ENCODE data around the gene ZDHHC8.

ZDHHC8 gene

DNA sequence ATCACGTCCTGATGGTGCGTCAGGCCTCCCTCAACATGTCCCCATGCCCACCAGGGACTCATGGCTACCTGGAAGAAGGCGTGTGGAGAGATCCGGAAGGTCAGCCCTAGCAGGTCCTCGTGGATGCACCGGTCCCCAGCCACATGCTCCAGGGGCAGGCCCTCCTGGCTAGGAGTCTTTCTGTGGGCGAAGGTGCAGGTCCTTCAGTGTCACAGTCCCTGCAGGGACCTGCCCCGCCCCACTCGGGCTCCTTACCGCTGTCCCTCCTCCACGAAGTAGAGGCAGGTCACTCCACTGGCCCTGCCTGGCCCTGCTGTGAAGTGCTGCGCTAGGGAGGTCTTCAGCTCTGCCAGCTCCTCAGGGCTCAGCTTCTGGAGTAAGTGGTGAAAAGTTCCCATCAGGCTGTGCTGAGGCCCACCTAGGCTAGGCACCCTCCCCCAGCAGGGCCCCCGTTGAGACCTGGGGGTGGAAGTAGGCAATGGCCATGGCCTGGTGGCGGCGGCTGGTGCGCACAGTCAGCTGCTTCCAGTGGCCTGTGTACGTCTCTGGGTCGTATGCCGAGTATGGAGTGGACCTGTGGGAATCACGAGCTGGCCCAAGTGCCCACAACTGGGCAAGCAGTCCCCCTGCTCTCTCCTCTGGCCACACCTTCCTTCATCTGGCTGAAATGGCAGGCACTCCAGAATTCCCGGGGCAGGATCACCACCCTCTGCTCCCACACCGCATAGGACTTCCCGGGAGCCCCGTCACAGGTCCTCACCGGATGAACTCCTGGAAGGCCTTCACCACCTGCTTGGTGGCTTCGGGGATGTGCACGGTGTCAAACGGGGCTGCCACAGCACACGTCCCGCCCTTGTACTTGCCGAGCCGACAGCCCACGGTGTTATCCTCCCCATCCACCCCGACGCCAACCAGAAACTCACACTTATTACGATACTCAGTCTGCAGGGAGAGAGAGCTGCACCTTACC is 16.8 kb upstream of the ZDHHC8 start:
- H3K79me2 ChIP-seq (ENCODE audit: insufficient read depth, low read length): peaks cover 65% of the 10 kb centered on the region
- peak overlapping the region; percentile 97 for H3K9ac ChIP-seq (ENCODE audit: low read depth, low read length)
- H3K4me2 ChIP-seq (ENCODE audit: insufficient read depth, low read length): peak overlapping the region; percentile 89; the same call in 1 of the 2 replicates
- H3K9me3 ChIP-seq (ENCODE audit: insufficient read depth, low read length, severe bottlenecking): no peaks in the 10 kb centered on the region
- peaks cover 87% of the 10 kb centered on the region for H3K36me3 ChIP-seq (ENCODE audit: insufficient read depth, low read length)
- DNase-seq (no peak), ATAC-seq (ENCODE audit: insufficient read depth, low read depth) (no peak)
- peaks cover 76% of the 10 kb centered on the region for H4K20me1 ChIP-seq (ENCODE audit: insufficient read depth, low read length)
- H3K27ac ChIP-seq (ENCODE audit: low read length): peak overlapping the region; percentile 20; the same call in 1 of the 2 replicates
- no peaks in the 10 kb centered on the region for H3K27me3 ChIP-seq (ENCODE audit: insufficient read depth, low read length, poor library complexity)
- TF ChIP-seq, protein P1, sequence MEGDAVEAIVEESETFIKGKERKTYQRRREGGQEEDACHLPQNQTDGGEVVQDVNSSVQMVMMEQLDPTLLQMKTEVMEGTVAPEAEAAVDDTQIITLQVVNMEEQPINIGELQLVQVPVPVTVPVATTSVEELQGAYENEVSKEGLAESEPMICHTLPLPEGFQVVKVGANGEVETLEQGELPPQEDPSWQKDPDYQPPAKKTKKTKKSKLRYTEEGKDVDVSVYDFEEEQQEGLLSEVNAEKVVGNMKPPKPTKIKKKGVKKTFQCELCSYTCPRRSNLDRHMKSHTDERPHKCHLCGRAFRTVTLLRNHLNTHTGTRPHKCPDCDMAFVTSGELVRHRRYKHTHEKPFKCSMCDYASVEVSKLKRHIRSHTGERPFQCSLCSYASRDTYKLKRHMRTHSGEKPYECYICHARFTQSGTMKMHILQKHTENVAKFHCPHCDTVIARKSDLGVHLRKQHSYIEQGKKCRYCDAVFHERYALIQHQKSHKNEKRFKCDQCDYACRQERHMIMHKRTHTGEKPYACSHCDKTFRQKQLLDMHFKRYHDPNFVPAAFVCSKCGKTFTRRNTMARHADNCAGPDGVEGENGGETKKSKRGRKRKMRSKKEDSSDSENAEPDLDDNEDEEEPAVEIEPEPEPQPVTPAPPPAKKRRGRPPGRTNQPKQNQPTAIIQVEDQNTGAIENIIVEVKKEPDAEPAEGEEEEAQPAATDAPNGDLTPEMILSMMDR (IDR thresholded peaks at IDR 0.05; ENCODE audit: borderline replicate concordance, extremely low read depth, low read length, poor library complexity, severe bottlenecking): no peak
- TF ChIP-seq EZH2 (IDR thresholded peaks at IDR 0.05; ENCODE audit: borderline replicate concordance, low read depth, low read length, severe bottlenecking): no peak
- H3K4me3 ChIP-seq (ENCODE audit: low read depth in 1 of 2, low read length in 2 of 2): peak overlapping the region in 1 of 2 experiments; percentile 100; a peak in 1 of 4 replicates
- H2AFZ ChIP-seq (ENCODE audit: low read depth, low read length): no peak overlapping the region
- peaks cover 62% of the 10 kb centered on the region for H3K4me1 ChIP-seq (ENCODE audit: insufficient read depth, low read length)

DNA sequence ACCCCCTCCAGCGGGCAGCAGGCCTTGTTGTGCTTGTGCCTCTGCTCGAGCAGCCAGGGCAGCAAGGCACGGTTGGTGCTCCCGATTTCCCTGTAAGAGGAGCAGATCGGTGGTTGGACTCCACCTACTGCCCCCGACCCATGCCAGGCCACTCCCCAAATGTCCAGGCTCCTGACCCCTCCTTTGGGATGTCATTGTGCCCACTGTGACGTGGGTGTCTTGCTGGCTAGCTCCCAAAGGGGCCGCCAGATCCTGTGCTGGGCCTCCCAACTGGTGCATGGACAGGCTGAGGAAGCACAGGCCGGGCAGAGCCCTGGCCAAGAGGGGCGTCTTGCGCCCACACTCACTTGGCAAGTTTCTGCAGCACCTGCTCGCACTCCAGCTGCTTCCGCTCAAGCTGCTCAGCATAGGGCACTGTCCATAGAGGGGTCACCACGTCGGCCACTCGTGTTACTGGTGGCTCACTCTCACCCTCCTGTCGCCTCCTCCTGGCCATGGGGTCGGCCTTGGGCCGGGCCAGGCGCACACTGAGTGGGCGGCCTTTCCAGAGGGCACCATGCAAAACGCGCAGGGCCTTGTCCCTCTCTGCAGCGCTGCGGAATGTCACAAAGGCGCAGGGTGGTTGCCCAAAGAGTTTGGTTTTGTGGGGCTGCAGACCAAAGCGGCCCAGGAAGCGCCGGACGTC is 15.8 kb upstream of the ZDHHC8 start, which contains the start of gene RANBP1:
RANBP1 (plus strand) TSS at position 414 of the 685 bp plus-strand sequence; CDS start at position 495, 81 bp downstream.
- Histone ChIP-seq H3K4me2 (ENCODE audit: insufficient read depth, low read length) (peak within 1 kb of the TSS; percentile 89), H3K4me3 (ENCODE audit: low read depth in 1 of 2, low read length in 2 of 2) (peak within 1 kb of the TSS; percentile 94 to 100), H3K36me3 (ENCODE audit: insufficient read depth, low read length) (peaks cover 87% of the 10 kb centered on the region), H4K20me1 (ENCODE audit: insufficient read depth, low read length) (peaks cover 77% of the 10 kb centered on the region), H2AFZ (ENCODE audit: low read depth, low read length) (peak within 1 kb of the TSS; percentile 87), H3K9me3 (ENCODE audit: insufficient read depth, low read length, severe bottlenecking) (no peaks in the 10 kb centered on the region), H3K4me1 (ENCODE audit: insufficient read depth, low read length) (peaks cover 68% of the 10 kb centered on the region), H3K9ac (ENCODE audit: low read depth, low read length) (peak within 1 kb of the TSS; percentile 97), H3K27ac (ENCODE audit: low read length) (peak within 1 kb of the TSS; percentile 95), H3K27me3 (ENCODE audit: insufficient read depth, low read length, poor library complexity) (no peaks in the 10 kb centered on the region), H3K79me2 (ENCODE audit: insufficient read depth, low read length) (peaks cover 76% of the 10 kb centered on the region)
- ATAC-seq (ENCODE audit: insufficient read depth, low read depth): no peak
- DNase-seq: no peak
- no peak for TF ChIP-seq EZH2 (IDR thresholded peaks at IDR 0.05; ENCODE audit: borderline replicate concordance, low read depth, low read length, severe bottlenecking)
- TF ChIP-seq, protein P1 (IDR thresholded peaks at IDR 0.05; ENCODE audit: borderline replicate concordance, extremely low read depth, low read length, poor library complexity, severe bottlenecking): no peak

DNA sequence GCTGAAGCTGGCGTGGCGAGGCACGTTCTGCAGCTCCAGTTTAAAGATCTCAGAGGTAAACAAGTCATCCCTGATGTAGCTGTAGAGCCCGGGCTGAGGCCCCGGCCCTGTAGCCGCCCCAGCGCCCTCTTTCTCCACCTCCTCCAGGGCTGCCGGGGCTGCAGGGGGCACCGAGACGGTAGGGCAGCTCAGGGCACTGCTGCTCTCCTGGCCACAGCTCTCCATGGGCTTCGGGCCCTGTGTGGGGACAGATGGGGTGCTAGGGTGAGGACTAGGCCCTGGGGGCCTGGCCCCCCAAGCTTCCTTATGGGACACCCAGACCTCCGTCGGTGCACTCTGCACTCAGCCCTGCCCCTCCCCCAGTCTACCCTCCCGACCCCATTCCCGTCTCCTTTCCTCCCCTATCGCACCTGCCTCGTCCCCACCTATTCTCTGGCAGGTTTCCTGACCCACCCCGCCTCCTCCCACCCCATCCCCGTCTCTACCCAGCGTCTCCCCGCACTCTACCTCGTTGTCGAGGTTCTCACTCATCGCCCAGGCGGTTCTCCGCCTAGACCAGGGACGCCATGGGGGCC is 15.1 kb upstream of the ZDHHC8 start:
- Histone ChIP-seq H3K9me3 (ENCODE audit: insufficient read depth, low read length, severe bottlenecking) (no peaks in the 10 kb centered on the region), H4K20me1 (ENCODE audit: insufficient read depth, low read length) (peaks cover 80% of the 10 kb centered on the region), H3K27ac (ENCODE audit: low read length) (peak overlapping the region; percentile 95), H3K4me1 (ENCODE audit: insufficient read depth, low read length) (peaks cover 70% of the 10 kb centered on the region), H3K4me2 (ENCODE audit: insufficient read depth, low read length) (peak overlapping the region; percentile 89), H3K36me3 (ENCODE audit: insufficient read depth, low read length) (peaks cover 87% of the 10 kb centered on the region), H3K9ac (ENCODE audit: low read depth, low read length) (peak overlapping the region; percentile 97), H3K79me2 (ENCODE audit: insufficient read depth, low read length) (peaks cover 82% of the 10 kb centered on the region), H2AFZ (ENCODE audit: low read depth, low read length) (peak overlapping the region; percentile 87), H3K27me3 (ENCODE audit: insufficient read depth, low read length, poor library complexity) (no peaks in the 10 kb centered on the region), H3K4me3 (ENCODE audit: low read depth in 1 of 2, low read length in 2 of 2) (peak overlapping the region; percentile 94 to 100)
- TF ChIP-seq, protein P1 (IDR thresholded peaks at IDR 0.05; ENCODE audit: borderline replicate concordance, extremely low read depth, low read length, poor library complexity, severe bottlenecking): no peak
- TF ChIP-seq EZH2 (IDR thresholded peaks at IDR 0.05; ENCODE audit: borderline replicate concordance, low read depth, low read length, severe bottlenecking): no peak
- peak; percentile 19 for DNase-seq
- no peak for ATAC-seq (ENCODE audit: insufficient read depth, low read depth)
